PC-3 (cell line): ENCODE data around the gene PACSIN3. TPM values are rescaled to one million over a fixed set of nuclear protein-coding genes. Genes with fewer than 3 reads are reported as not detected.

ENCODE experiments used
- ATAC-seq: fragments of 200-7000 bp; cut with Tn5 transposase; 2 replicates; pipeline ENCODE4 v1.9.1; 2020; ENCODE audit warnings: mild to moderate bottlenecking, moderate library complexity
- BruUV-seq: library from RNA; stranded (reverse); fragments of 400-500 nt; replicated peaks from 2 replicates; lab custom pipeline; 2021; lab: Mats Ljungman, UMichigan
- CTCF ChIA-PET: fragments of 300-600 bp; sonication (Branson Sonifier 250); formaldehyde crosslinking; loops from one replicate; lab custom pipeline; 2022; ENCODE audit warnings: antibody characterized with exemption; lab: Charles Lee
- POLR2A ChIA-PET: fragments of 300-600 bp; sonication (Branson Sonifier 250); formaldehyde crosslinking; loops from one replicate; lab custom pipeline; 2022; ENCODE audit warnings: antibody characterized with exemption; ENCODE audit not compliant: unreplicated experiment; lab: Charles Lee
- DNase-seq: peaks from one replicate; pipeline ENCODE4 v3.0.0-alpha.2; 2015
- H2AFZ ChIP-seq: fragments of 300-600 bp; sonication (generic); 2 replicates; pipeline ENCODE4 v1.6.0; 2016; ENCODE audit warnings: antibody characterized with exemption, low read length
- H3F3A ChIP-seq: fragments of 300-600 bp; sonication (generic); one replicate; pipeline ENCODE4 v1.6.0; 2017; ENCODE audit warnings: antibody characterized with exemption, low read length, control low read depth, mild to moderate bottlenecking; ENCODE audit not compliant: unreplicated experiment
- H3K27ac ChIP-seq: fragments of 300-600 bp; sonication (generic); 2 replicates; pipeline ENCODE4 v1.5.1; 2016; ENCODE audit warnings: mild to moderate bottlenecking, low read length
- H3K27me3 ChIP-seq: fragments of 300-600 bp; sonication (generic); 2 replicates; pipeline ENCODE4 v1.6.1; 2016; ENCODE audit warnings: low read length, mixed read lengths
- H3K36me3 ChIP-seq: fragments of 300-600 bp; sonication (generic); 2 replicates; pipeline ENCODE4 v1.6.1; 2016; ENCODE audit warnings: low read depth, mixed run types, low read length, mixed read lengths
- H3K4me1 ChIP-seq: fragments of 300-600 bp; sonication (generic); 2 replicates; pipeline ENCODE4 v1.5.1; 2016; ENCODE audit warnings: low read length; ENCODE audit not compliant: insufficient read depth
- H3K4me2 ChIP-seq: fragments of 300-600 bp; sonication (generic); 2 replicates; pipeline ENCODE4 v1.6.0; 2016; ENCODE audit warnings: low read length
- H3K4me3 ChIP-seq: fragments of 300-600 bp; sonication (generic); 2 replicates; pipeline ENCODE4 v1.5.1; 2016; ENCODE audit warnings: mild to moderate bottlenecking, low read length, mixed read lengths
- H3K79me2 ChIP-seq: fragments of 300-600 bp; sonication (generic); 2 replicates; pipeline ENCODE4 v1.6.1; 2017; ENCODE audit warnings: low read length, mixed read lengths
- H3K9ac ChIP-seq: fragments of 300-600 bp; sonication (generic); 2 replicates; pipeline ENCODE4 v1.6.0; 2016; ENCODE audit warnings: mild to moderate bottlenecking, low read length
- H3K9me2 ChIP-seq: fragments of 300-600 bp; sonication (generic); replicated peaks from 2 replicates; pipeline ENCODE4 v1.6.1; 2016; ENCODE audit warnings: mixed run types, low read length, mixed read lengths
- H3K9me3 ChIP-seq: fragments of 300-600 bp; sonication (generic); 2 replicates; pipeline ENCODE4 v1.6.1; 2016; ENCODE audit warnings: low read length, mixed read lengths
- H4K20me1 ChIP-seq: fragments of 300-600 bp; sonication (generic); 2 replicates; pipeline ENCODE4 v1.6.1; 2016; ENCODE audit warnings: low read length, mixed read lengths
- EZH2 ChIP-seq: fragments of 300-600 bp; sonication (generic); IDR thresholded peaks from one replicate; pipeline ENCODE4 v1.6.1; 2017; ENCODE audit warnings: antibody characterized with exemption, mild to moderate bottlenecking, low read length; ENCODE audit not compliant: unreplicated experiment
- EZH2phosphoT487 ChIP-seq: fragments of 300-600 bp; sonication (generic); IDR thresholded peaks from 2 replicates; pipeline ENCODE4 v1.6.1; 2018; ENCODE audit warnings: mild to moderate bottlenecking, antibody characterized with exemption, low read length, borderline replicate concordance
- intact Hi-C: fragments of 100-400 bp; cut with micrococcal nuclease; formaldehyde crosslinking; loops from 2 replicates; pipeline ENCODE4 v1.9.0; 2023
- total RNA-seq: library from RNA; depleted of rRNA; stranded (reverse); fragments of >200 nt; gene quantifications from 2 replicates; pipeline ENCODE4 v1.2.3, GENCODE V29; 2014
- TF ChIP-seq, protein P1 (sequence below): fragments of 300-600 bp; sonication (generic); conservative IDR thresholded peaks from 2 replicates; pipeline ENCODE4 v1.5.1; 2017; ENCODE audit warnings: antibody characterized with exemption, low read depth, mild to moderate bottlenecking, low read length

The PACSIN3 gene
- total RNA-seq, 1 experiment from 2014 or later, result 83.9 TPM

DNA sequence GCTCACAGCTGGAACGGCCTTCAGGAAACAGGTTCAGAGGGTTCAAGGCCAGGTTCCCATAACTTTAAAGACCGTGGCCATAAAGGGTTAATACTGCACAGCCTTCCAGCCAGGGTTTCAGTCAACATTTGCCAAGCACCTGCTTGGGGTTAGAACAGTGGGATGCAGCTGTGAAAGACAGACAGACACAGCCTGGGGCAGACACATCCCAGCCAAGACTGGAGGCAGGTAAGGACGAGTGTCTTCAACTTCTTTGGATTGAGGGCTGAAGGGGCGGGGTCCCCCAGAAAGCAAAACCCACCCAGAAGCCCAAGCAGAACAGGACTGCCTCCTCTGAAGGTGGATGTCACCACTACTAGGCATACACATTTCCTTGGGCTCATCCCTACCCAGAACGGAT, 23.8 kb downstream of the PACSIN3 start:
- DNase-seq (no peak), ATAC-seq (no peak)
- intact Hi-C loops, result no loop called here
- TF ChIP-seq EZH2phosphoT487 (no peak), EZH2 (no peak)
- TF ChIP-seq, protein P1, sequence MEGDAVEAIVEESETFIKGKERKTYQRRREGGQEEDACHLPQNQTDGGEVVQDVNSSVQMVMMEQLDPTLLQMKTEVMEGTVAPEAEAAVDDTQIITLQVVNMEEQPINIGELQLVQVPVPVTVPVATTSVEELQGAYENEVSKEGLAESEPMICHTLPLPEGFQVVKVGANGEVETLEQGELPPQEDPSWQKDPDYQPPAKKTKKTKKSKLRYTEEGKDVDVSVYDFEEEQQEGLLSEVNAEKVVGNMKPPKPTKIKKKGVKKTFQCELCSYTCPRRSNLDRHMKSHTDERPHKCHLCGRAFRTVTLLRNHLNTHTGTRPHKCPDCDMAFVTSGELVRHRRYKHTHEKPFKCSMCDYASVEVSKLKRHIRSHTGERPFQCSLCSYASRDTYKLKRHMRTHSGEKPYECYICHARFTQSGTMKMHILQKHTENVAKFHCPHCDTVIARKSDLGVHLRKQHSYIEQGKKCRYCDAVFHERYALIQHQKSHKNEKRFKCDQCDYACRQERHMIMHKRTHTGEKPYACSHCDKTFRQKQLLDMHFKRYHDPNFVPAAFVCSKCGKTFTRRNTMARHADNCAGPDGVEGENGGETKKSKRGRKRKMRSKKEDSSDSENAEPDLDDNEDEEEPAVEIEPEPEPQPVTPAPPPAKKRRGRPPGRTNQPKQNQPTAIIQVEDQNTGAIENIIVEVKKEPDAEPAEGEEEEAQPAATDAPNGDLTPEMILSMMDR, result no peak
- Histone ChIP-seq H3K79me2 (no peaks in the 10 kb centered on the region), H4K20me1 (no peaks in the 10 kb centered on the region), H3K36me3 (peaks cover 12% of the 10 kb centered on the region; the same call in 1 of the 2 replicates), H3K4me2 (no peak overlapping the region), H3F3A (no peaks in the 10 kb centered on the region), H2AFZ (no peak overlapping the region), H3K27ac (no peak overlapping the region), H3K27me3 (no peaks in the 10 kb centered on the region), H3K9me3 (no peaks in the 10 kb centered on the region), H3K9me2 (no peaks in the 10 kb centered on the region), H3K9ac (no peak overlapping the region), H3K4me3 (no peak overlapping the region), H3K4me1 (no peaks in the 10 kb centered on the region)
- ChIA-PET POLR2A (no interaction called here), CTCF (no interaction called here)
- BruUV-seq, result no TSS peak

DNA sequence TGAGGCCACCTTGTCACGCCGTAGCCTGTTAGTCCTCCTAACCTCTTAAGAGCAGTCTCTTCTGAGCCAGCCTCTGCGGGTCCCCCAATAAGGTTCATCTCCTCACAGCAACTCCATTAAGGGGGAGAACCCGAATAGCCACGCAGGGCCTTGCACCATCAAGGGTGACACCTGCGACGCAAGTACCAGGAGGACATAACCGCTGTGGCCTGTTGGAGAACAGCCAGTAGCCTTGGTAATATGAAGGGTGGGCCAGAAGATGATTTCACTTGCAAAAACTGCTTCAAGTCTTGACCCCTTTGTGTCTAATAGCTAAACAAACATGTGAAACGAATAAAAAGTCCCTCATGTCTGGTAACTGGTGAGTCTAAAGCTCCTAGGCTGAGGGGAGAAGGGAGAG, 24.3 kb downstream of the PACSIN3 start:
- BruUV-seq, result no TSS peak
- DNase-seq, result no peak
- no peaks in the 10 kb centered on the region for H3F3A ChIP-seq
- H3K36me3 ChIP-seq, result peaks cover 7% of the 10 kb centered on the region; the same call in 1 of the 2 replicates
- no peak overlapping the region for H3K4me3 ChIP-seq
- CTCF ChIA-PET, result no interaction called here
- no peaks in the 10 kb centered on the region for H3K9me3 ChIP-seq
- H3K27me3 ChIP-seq, result no peaks in the 10 kb centered on the region
- H3K27ac ChIP-seq, result no peak overlapping the region
- H4K20me1 ChIP-seq, result no peaks in the 10 kb centered on the region
- intact Hi-C loops, result loop anchor here (1.0 kb wide), 1 partner anchor 273 kb away; no protein-coding TSS in a partner anchor
- H3K9ac ChIP-seq, result no peak overlapping the region
- H3K79me2 ChIP-seq, result no peaks in the 10 kb centered on the region
- TF ChIP-seq EZH2, result no peak
- no peak for TF ChIP-seq EZH2phosphoT487
- TF ChIP-seq, protein P1, result no peak
- no peaks in the 10 kb centered on the region for H3K4me1 ChIP-seq
- no peak overlapping the region for H2AFZ ChIP-seq
- POLR2A ChIA-PET, result no interaction called here
- no peak for ATAC-seq
- no peak overlapping the region for H3K4me2 ChIP-seq
- H3K9me2 ChIP-seq, result no peaks in the 10 kb centered on the region

DNA sequence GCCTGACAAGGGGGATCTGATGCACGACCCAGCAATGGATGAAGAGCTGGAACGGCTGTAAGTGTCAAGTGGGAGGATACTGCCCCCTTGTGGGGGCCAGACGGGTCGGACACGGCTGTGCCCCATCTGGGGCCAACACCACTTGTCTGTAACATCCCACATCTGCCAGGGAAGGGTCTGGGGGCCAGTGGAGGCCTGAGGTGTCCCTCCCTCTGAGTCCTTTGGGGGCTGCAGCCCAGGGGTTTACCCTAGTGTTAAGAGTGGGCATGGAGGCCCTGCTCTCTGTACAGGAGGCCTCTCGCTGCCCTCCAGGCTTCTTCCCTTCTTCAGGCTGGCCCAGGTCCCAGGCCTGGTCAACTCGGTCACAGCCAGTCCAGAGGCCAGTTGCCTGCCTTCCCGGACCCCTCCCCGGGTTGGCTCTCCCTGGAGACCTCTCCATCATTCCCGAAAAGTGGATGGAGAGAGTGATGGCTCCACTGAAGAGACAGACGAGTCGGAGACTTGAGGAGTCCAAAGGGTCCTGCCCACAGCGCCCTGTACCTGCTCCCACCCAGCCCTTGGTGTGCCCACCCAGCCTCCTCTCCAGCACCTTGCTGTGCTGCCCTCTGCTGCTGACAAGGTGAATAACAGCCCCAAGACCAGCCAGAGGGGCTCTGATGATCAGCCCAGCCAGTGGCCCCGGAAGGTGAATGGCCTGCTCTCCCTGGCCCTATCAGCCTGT, 24.9 kb downstream of the PACSIN3 start:
- peak; percentile 83 for ATAC-seq
- CTCF ChIA-PET, result no interaction called here
- no peak for TF ChIP-seq EZH2phosphoT487
- TF ChIP-seq, protein P1, result peak; percentile 75
- no peak for TF ChIP-seq EZH2
- Histone ChIP-seq H2AFZ (no peak overlapping the region), H3K4me1 (no peaks in the 10 kb centered on the region), H3K27me3 (no peaks in the 10 kb centered on the region), H3K9ac (no peak overlapping the region), H3K4me2 (no peak overlapping the region), H3K9me3 (no peaks in the 10 kb centered on the region), H3K36me3 (peaks cover under 1% of the 10 kb centered on the region; the same call in 1 of the 2 replicates), H4K20me1 (no peaks in the 10 kb centered on the region), H3K27ac (no peak overlapping the region), H3K9me2 (no peaks in the 10 kb centered on the region), H3K4me3 (no peak overlapping the region), H3K79me2 (no peaks in the 10 kb centered on the region), H3F3A (no peaks in the 10 kb centered on the region)
- peak; percentile 71 for DNase-seq
- POLR2A ChIA-PET, result interaction anchor here (1.0 kb wide), 1 partner anchor 23 kb away, joined by 3 read pairs; no protein-coding TSS in a partner anchor
- BruUV-seq, result no TSS peak
- intact Hi-C loops, result loop anchor here (1.0 kb wide), 1 partner anchor 272 kb away; no protein-coding TSS in a partner anchor
